Thoracic aorta (tissue), 2 donors: ENCODE results near the gene REST. TPM values are rescaled to one million over a fixed set of nuclear protein-coding genes. Genes with fewer than 3 reads are reported as not detected.

Experiments used
- ATAC-seq: fragments of 150-250 bp; one replicate; pipeline ENCODE4 v1.8.0; 2017; ENCODE audit warnings: low read depth; ENCODE audit not compliant: insufficient number of reproducible peaks, low FRiP score
- DNase-seq: peaks from one replicate; pipeline ENCODE4 v3.0.0-alpha.2; 2020; ENCODE audit warnings: low spot score
- H3K27ac ChIP-seq, 2 donors: fragments of 200-600 bp; sonication (generic); 1 replicate in 1 of 2; 2 replicates in 1 of 2; pipeline ENCODE4 v1.5.1; 2016; ENCODE audit warnings: mild to moderate bottlenecking in 2 of 2, moderate library complexity in 2 of 2
- H3K27me3 ChIP-seq: fragments of 200-600 bp; sonication (generic); replicated peaks from 2 replicates; pipeline ENCODE4 v1.6.0; 2016; ENCODE audit warnings: mild to moderate bottlenecking; ENCODE audit not compliant: insufficient read depth
- H3K36me3 ChIP-seq: fragments of 200-600 bp; sonication (generic); one replicate; pipeline ENCODE4 v1.5.1; 2016
- H3K4me1 ChIP-seq, 2 donors: fragments of 200-600 bp; sonication (generic); 1 replicate in 1 of 2; 2 replicates in 1 of 2; pipeline versions ENCODE4 v1.5.1 to v1.6.0; 2016; ENCODE audit warnings: low read depth in 2 of 2, mild to moderate bottlenecking in 1 of 2; ENCODE audit not compliant: control insufficient read depth in 1 of 2
- H3K4me3 ChIP-seq: fragments of 200-600 bp; sonication (generic); 2 replicates; pipeline ENCODE4 v1.5.1; 2016; ENCODE audit warnings: mild to moderate bottlenecking
- H3K9me3 ChIP-seq: fragments of 200-600 bp; sonication (generic); 2 replicates; pipeline ENCODE4 v1.5.1; 2016
- CTCF ChIP-seq: fragments of 200-600 bp; sonication (generic); IDR thresholded peaks from one replicate; pipeline ENCODE4 v1.5.1; 2019; ENCODE audit warnings: antibody characterized with exemption
- total RNA-seq, 2 donors: library from RNA; depleted of rRNA; stranded (reverse); fragments of >200 nt; gene quantifications; one replicate each; pipeline versions ENCODE4 v1.1.0 to v1.2.3, GENCODE V29; 2016

REST gene
- total RNA-seq, 2 donors from 2014 or later: 32.5 to 38.6 TPM

DNA sequence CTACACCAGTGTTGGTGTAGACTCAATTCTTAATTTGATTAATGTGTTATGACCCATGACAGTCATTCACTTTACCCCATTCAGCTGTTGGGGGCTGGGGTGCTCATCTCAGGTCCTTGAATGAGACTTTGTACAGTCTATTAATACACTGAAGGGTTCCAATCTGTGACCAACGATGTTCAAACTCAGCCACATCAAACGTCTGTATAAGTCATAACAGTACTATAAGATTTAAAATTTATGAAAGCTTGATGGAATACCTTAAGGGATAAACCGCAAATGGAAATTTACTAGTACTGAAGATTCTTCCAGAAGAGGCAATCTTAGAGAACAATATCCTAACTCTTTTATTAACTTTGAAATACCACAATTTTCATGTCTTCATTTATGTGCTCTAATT lies 33.7 kb downstream of the REST start:
- no peak for TF ChIP-seq CTCF
- Histone ChIP-seq H3K9me3 (no peaks in the 10 kb centered on the region), H3K36me3 (peaks cover 14% of the 10 kb centered on the region), H3K4me1 (peaks cover 0 to 7% of the 10 kb centered on the region in 2 donors), H3K27ac (no peak overlapping the region), H3K4me3 (no peak overlapping the region), H3K27me3 (no peaks in the 10 kb centered on the region)
- ATAC-seq: no peak
- DNase-seq: no peak

- DNase-seq (no peak), ATAC-seq (no peak)
- Histone ChIP-seq H3K4me3 (no peak overlapping the region), H3K27me3 (no peaks in the 10 kb centered on the region), H3K36me3 (no peaks in the 10 kb centered on the region), H3K27ac (no peak overlapping the region), H3K4me1 (peaks cover 6 to 13% of the 10 kb centered on the region in 2 donors), H3K9me3 (no peaks in the 10 kb centered on the region)
- no peak for TF ChIP-seq CTCF
Measured at GRCh38 chr4:56953680-56954520, 46.2 kb downstream of the REST start.

- Histone ChIP-seq H3K4me1 (peaks cover 10 to 18% of the 10 kb centered on the region in 2 donors), H3K9me3 (no peaks in the 10 kb centered on the region), H3K4me3 (peak overlapping the region; percentile 42), H3K27ac (peak overlapping the region; percentile 19 to 51), H3K27me3 (no peaks in the 10 kb centered on the region), H3K36me3 (peaks cover 3% of the 10 kb centered on the region)
- DNase-seq: peak; percentile 79
- no peak for TF ChIP-seq CTCF
- ATAC-seq: peak; percentile 99
Measured at GRCh38 chr4:56958111-56958517, 50.4 kb downstream of the REST start.

- no peak for TF ChIP-seq CTCF
- Histone ChIP-seq H3K9me3 (no peaks in the 10 kb centered on the region), H3K27ac (no peak overlapping the region), H3K4me1 (peaks cover 10 to 18% of the 10 kb centered on the region in 2 donors), H3K36me3 (peaks cover 12% of the 10 kb centered on the region), H3K27me3 (no peaks in the 10 kb centered on the region), H3K4me3 (no peak overlapping the region)
- DNase-seq (no peak), ATAC-seq (no peak)
Measured at GRCh38 chr4:56959100-56959499, 51.4 kb downstream of the REST start.

GRCh38 chr4:56961107-56961500 lies 53.4 kb downstream of the REST start:
- Histone ChIP-seq H3K27ac (no peak overlapping the region), H3K27me3 (no peaks in the 10 kb centered on the region), H3K9me3 (no peaks in the 10 kb centered on the region), H3K36me3 (peaks cover 19% of the 10 kb centered on the region), H3K4me3 (no peak overlapping the region), H3K4me1 (peaks cover 10 to 18% of the 10 kb centered on the region in 2 donors)
- no peak for TF ChIP-seq CTCF
- DNase-seq (no peak), ATAC-seq (no peak)
